Renal cortex interstitium (tissue), 15 donors: ENCODE measurements around the gene MIGA1. TPM values are rescaled to one million over a fixed set of nuclear protein-coding genes. Genes with fewer than 3 reads are reported as not detected.
"Not testable (repeated sequence)": the region's sequence is repeated elsewhere in the genome, so short reads cannot be mapped to it uniquely, and the experiment has no call there.

Experiments used
- DNase-seq, 11 donors: peaks; one replicate each; pipeline ENCODE4 v3.0.0-alpha.2; 2013; ENCODE audit warnings: low read depth in 9 of 11, low spot score in 4 of 11; ENCODE audit errors: extremely low read depth in 1 of 11
- long read RNA-seq, 16 experiments: transcript quantifications; one replicate each; lab custom pipeline, GENCODE V29; 2026
- polyA plus RNA-seq, 3 donors: library from polyadenylated mRNA; unstranded; fragments of 120-200 nt; gene quantifications; one replicate each; pipeline ENCODE4 v1.2.1, GENCODE V29; 2013; ENCODE audit not compliant: insufficient read length in 3 of 3

Gene MIGA1
- 10 to 100 TPM; 15.7 to 23.3 (median 21.9) TPM for polyA plus RNA-seq
- long read RNA-seq, donor 1, result 0 reads
- long read RNA-seq, donor 2, partial matches to known transcripts, result 9 of 9 reads
- long read RNA-seq, donor 2, other reads (novel, unspliced or antisense), result 0 of 9 reads
- long read RNA-seq, donor 3, full-length matches to known transcripts, result 3 of 3 reads
- long read RNA-seq, donor 3, partial matches to known transcripts, result 0 of 3 reads
- long read RNA-seq, donor 3, other reads (novel, unspliced or antisense), result 0 of 3 reads
- long read RNA-seq, donor 4, full-length matches to known transcripts, result 2 of 2 reads
- long read RNA-seq, donor 4, partial matches to known transcripts, result 0 of 2 reads
- long read RNA-seq, donor 4, other reads (novel, unspliced or antisense), result 0 of 2 reads
- long read RNA-seq, donor 5, result 0 reads
- long read RNA-seq, donor 6, full-length matches to known transcripts, result 2 of 2 reads
- long read RNA-seq, donor 6, partial matches to known transcripts, result 0 of 2 reads
- long read RNA-seq, donor 6, other reads (novel, unspliced or antisense), result 0 of 2 reads
- long read RNA-seq, donor 7, full-length matches to known transcripts, result 1 of 1 reads
- long read RNA-seq, donor 7, partial matches to known transcripts, result 0 of 1 reads
- long read RNA-seq, donor 7, other reads (novel, unspliced or antisense), result 0 of 1 reads
- long read RNA-seq, donor 8, full-length matches to known transcripts, result 1 of 1 reads
- long read RNA-seq, donor 8, partial matches to known transcripts, result 0 of 1 reads
- long read RNA-seq, donor 8, other reads (novel, unspliced or antisense), result 0 of 1 reads
- long read RNA-seq, donor 9, full-length matches to known transcripts, result 4 of 4 reads
- long read RNA-seq, donor 9, partial matches to known transcripts, result 0 of 4 reads
- long read RNA-seq, donor 9, other reads (novel, unspliced or antisense), result 0 of 4 reads
- long read RNA-seq, donor 10, full-length matches to known transcripts, result 2 of 2 reads
- long read RNA-seq, donor 10, partial matches to known transcripts, result 0 of 2 reads
- long read RNA-seq, donor 10, other reads (novel, unspliced or antisense), result 0 of 2 reads
- long read RNA-seq, donor 11, full-length matches to known transcripts, result 3 of 3 reads
- long read RNA-seq, donor 11, partial matches to known transcripts, result 0 of 3 reads
- long read RNA-seq, donor 11, other reads (novel, unspliced or antisense), result 0 of 3 reads
- long read RNA-seq, donor 12, result 0 reads
- long read RNA-seq, donor 13, full-length matches to known transcripts, result 3 of 3 reads
- long read RNA-seq, donor 13, partial matches to known transcripts, result 0 of 3 reads
- long read RNA-seq, donor 13, other reads (novel, unspliced or antisense), result 0 of 3 reads
- long read RNA-seq, donor 14, result 0 reads
- long read RNA-seq, donor 15, full-length matches to known transcripts, result 1 of 1 reads
- long read RNA-seq, donor 15, partial matches to known transcripts, result 0 of 1 reads
- long read RNA-seq, donor 15, other reads (novel, unspliced or antisense), result 0 of 1 reads
- long read RNA-seq, donor 16, full-length matches to known transcripts, result 4 of 4 reads
- long read RNA-seq, donor 16, partial matches to known transcripts, result 0 of 4 reads
- long read RNA-seq, donor 16, other reads (novel, unspliced or antisense), result 0 of 4 reads

GRCh38 chr1:77779529-77780281 lies at the start of gene MIGA1:
Gene MIGA1 (plus strand): TSS chr1:77779649. CDS start chr1:77783253, 3,604 bp downstream.
- peak; percentile 68 to 92 (median 88) for DNase-seq

GRCh38 chr1:77732090-77732489 lies 47.4 kb upstream of the MIGA1 start:
- DNase-seq, result no peak

GRCh38 chr1:77739235-77739634 lies 40.2 kb upstream of the MIGA1 start:
- no peak for DNase-seq

GRCh38 chr1:77741316-77741715 lies 38.1 kb upstream of the MIGA1 start:
- DNase-seq, result no peak

- DNase-seq, result no peak
Observed at GRCh38 chr1:77742011-77742555, 37.4 kb upstream of the MIGA1 start.

GRCh38 chr1:77744576-77744975 lies 34.9 kb upstream of the MIGA1 start:
- no peak for DNase-seq

- not testable (repeated sequence) for DNase-seq
Observed at GRCh38 chr1:77749489-77749888, 30.0 kb upstream of the MIGA1 start.

- DNase-seq, result no peak
Observed at GRCh38 chr1:77756052-77756754, 23.2 kb upstream of the MIGA1 start.

GRCh38 chr1:77757066-77757584 lies 22.3 kb upstream of the MIGA1 start:
- no peak for DNase-seq

- DNase-seq, result no peak
Observed at GRCh38 chr1:77757603-77758002, 21.8 kb upstream of the MIGA1 start.

GRCh38 chr1:77759071-77760028 lies 20.1 kb upstream of the MIGA1 start, which contains the start of gene USP33:
Gene USP33 (minus strand): TSS chr1:77759852. CDS start chr1:77741697, 18,155 bp downstream.
- DNase-seq, result peak; percentile 72 to 88 (median 84)

GRCh38 chr1:77762072-77762476 lies 17.4 kb upstream of the MIGA1 start:
- DNase-seq, result no peak

- no peak for DNase-seq
Observed at GRCh38 chr1:77768006-77768405, 11.4 kb upstream of the MIGA1 start.

- no peak for DNase-seq
Observed at GRCh38 chr1:77776007-77776700, 3.3 kb upstream of the MIGA1 start.

GRCh38 chr1:77781683-77782082 lies 2.2 kb downstream of the MIGA1 start:
- DNase-seq, result no peak
